Measurements from ENCODE around the gene CAPN10. TPM values are rescaled to one million over a fixed set of nuclear protein-coding genes. Genes with fewer than 3 reads are reported as not detected.

CAPN10 gene
- total RNA-seq, 1 donor from 2014 or later, result 27.8 TPM

- intact Hi-C loops (cut with DNase I), result no loop called here
These were observed 17.3 kb downstream of the CAPN10 start for GRCh38 chr2:240603846-240604245.

GRCh38 chr2:240604291-240604938 is 17.9 kb downstream of the CAPN10 start:
- no peaks in the 10 kb centered on the region for H3K4me1 ChIP-seq
- H3K36me3 ChIP-seq, result peaks cover 0 to 5% of the 10 kb centered on the region in 2 donors
- DNase-seq (ENCODE audit: low spot score in 2 of 2), result peak in 1 of 2 donors; percentile 84
- no peak overlapping the region for H3K27ac ChIP-seq
- H3K27me3 ChIP-seq, result no peaks in the 10 kb centered on the region
- H3K4me3 ChIP-seq, result no peak overlapping the region
- intact Hi-C loops (cut with DNase I), result no loop called here
- TF ChIP-seq CTCF (IDR thresholded peaks at IDR 0.05), result peak in 2 of 3 experiments; percentile 52 to 58
- no peaks in the 10 kb centered on the region for H3K9me3 ChIP-seq

More at GRCh38 chr2:240603846-240604245, 17.3 kb downstream of the CAPN10 start:
- H3K4me1 ChIP-seq, result no peaks in the 10 kb centered on the region
- H3K27ac ChIP-seq, result no peak overlapping the region
- H3K4me3 ChIP-seq, result no peak overlapping the region
- no peak for TF ChIP-seq CTCF (IDR thresholded peaks at IDR 0.05)
- H3K27me3 ChIP-seq, result no peaks in the 10 kb centered on the region
- H3K9me3 ChIP-seq, result no peaks in the 10 kb centered on the region
- peak in 1 of 2 donors; percentile 56 for DNase-seq (ENCODE audit: low spot score in 2 of 2)
- peaks cover 3 to 8% of the 10 kb centered on the region in 2 donors for H3K36me3 ChIP-seq

GRCh38 chr2:240604939-240605716 is 18.6 kb downstream of the CAPN10 start:
- Histone ChIP-seq H3K27me3 (no peaks in the 10 kb centered on the region), H3K4me3 (no peak overlapping the region), H3K9me3 (no peaks in the 10 kb centered on the region), H3K27ac (no peak overlapping the region), H3K4me1 (no peaks in the 10 kb centered on the region), H3K36me3 (no peaks in the 10 kb centered on the region)
- no peak for TF ChIP-seq CTCF (IDR thresholded peaks at IDR 0.05)
- intact Hi-C loops (cut with DNase I), result no loop called here
- DNase-seq (ENCODE audit: low spot score in 2 of 2), result peak; percentile 5 to 60

GRCh38 chr2:240605867-240606743 is 19.6 kb downstream of the CAPN10 start:
- no peaks in the 10 kb centered on the region for H3K4me1 ChIP-seq
- H3K9me3 ChIP-seq, result no peaks in the 10 kb centered on the region
- no peaks in the 10 kb centered on the region for H3K36me3 ChIP-seq
- peak; percentile 6 to 52 for DNase-seq (ENCODE audit: low spot score in 2 of 2)
- intact Hi-C loops (cut with DNase I), result no loop called here
- H3K27me3 ChIP-seq, result no peaks in the 10 kb centered on the region
- H3K27ac ChIP-seq, result no peak overlapping the region
- no peak overlapping the region for H3K4me3 ChIP-seq
- TF ChIP-seq CTCF (IDR thresholded peaks at IDR 0.05), result no peak

GRCh38 chr2:240611601-240612210 is 25.2 kb downstream of the CAPN10 start:
- TF ChIP-seq CTCF (IDR thresholded peaks at IDR 0.05), result no peak
- H3K4me3 ChIP-seq, result no peak overlapping the region
- no peaks in the 10 kb centered on the region for H3K27me3 ChIP-seq
- DNase-seq (ENCODE audit: low spot score in 2 of 2), result peak; percentile 8 to 31
- H3K36me3 ChIP-seq, result no peaks in the 10 kb centered on the region
- intact Hi-C loops (cut with DNase I), result no loop called here
- H3K4me1 ChIP-seq, result no peaks in the 10 kb centered on the region
- no peak overlapping the region for H3K27ac ChIP-seq
- no peaks in the 10 kb centered on the region for H3K9me3 ChIP-seq
